Thoracic aorta (tissue), 2 donors: ENCODE measurements around the gene SGSM2. TPM values are rescaled to one million over a fixed set of nuclear protein-coding genes. Genes with fewer than 3 reads are reported as not detected.

ENCODE experiments used
- ATAC-seq: fragments of 150-250 bp; one replicate; pipeline ENCODE4 v1.8.0; 2017; ENCODE audit warnings: low read depth; ENCODE audit not compliant: insufficient number of reproducible peaks, low FRiP score
- DNase-seq: peaks from one replicate; pipeline ENCODE4 v3.0.0-alpha.2; 2020; ENCODE audit warnings: low spot score
- H3K27ac ChIP-seq, 2 donors: fragments of 200-600 bp; sonication (generic); 1 replicate in 1 of 2; 2 replicates in 1 of 2; pipeline ENCODE4 v1.5.1; 2016; ENCODE audit warnings: mild to moderate bottlenecking in 2 of 2, moderate library complexity in 2 of 2
- H3K27me3 ChIP-seq: fragments of 200-600 bp; sonication (generic); replicated peaks from 2 replicates; pipeline ENCODE4 v1.6.0; 2016; ENCODE audit warnings: mild to moderate bottlenecking; ENCODE audit not compliant: insufficient read depth
- H3K36me3 ChIP-seq: fragments of 200-600 bp; sonication (generic); one replicate; pipeline ENCODE4 v1.5.1; 2016
- H3K4me1 ChIP-seq, 2 donors: fragments of 200-600 bp; sonication (generic); 1 replicate in 1 of 2; 2 replicates in 1 of 2; pipeline versions ENCODE4 v1.5.1 to v1.6.0; 2016; ENCODE audit warnings: low read depth in 2 of 2, mild to moderate bottlenecking in 1 of 2; ENCODE audit not compliant: control insufficient read depth in 1 of 2
- H3K4me3 ChIP-seq: fragments of 200-600 bp; sonication (generic); 2 replicates; pipeline ENCODE4 v1.5.1; 2016; ENCODE audit warnings: mild to moderate bottlenecking
- H3K9me3 ChIP-seq: fragments of 200-600 bp; sonication (generic); 2 replicates; pipeline ENCODE4 v1.5.1; 2016
- total RNA-seq, 2 donors: library from RNA; depleted of rRNA; stranded (reverse); fragments of >200 nt; gene quantifications; one replicate each; pipeline versions ENCODE4 v1.1.0 to v1.2.3, GENCODE V29; 2016
- TF ChIP-seq, protein P1 (sequence below): fragments of 200-600 bp; sonication (generic); IDR thresholded peaks from one replicate; pipeline ENCODE4 v1.5.1; 2019; ENCODE audit warnings: antibody characterized with exemption

SGSM2 gene
- total RNA-seq, 2 donors from 2014 or later = 58.1 to 70.3 TPM

DNA sequence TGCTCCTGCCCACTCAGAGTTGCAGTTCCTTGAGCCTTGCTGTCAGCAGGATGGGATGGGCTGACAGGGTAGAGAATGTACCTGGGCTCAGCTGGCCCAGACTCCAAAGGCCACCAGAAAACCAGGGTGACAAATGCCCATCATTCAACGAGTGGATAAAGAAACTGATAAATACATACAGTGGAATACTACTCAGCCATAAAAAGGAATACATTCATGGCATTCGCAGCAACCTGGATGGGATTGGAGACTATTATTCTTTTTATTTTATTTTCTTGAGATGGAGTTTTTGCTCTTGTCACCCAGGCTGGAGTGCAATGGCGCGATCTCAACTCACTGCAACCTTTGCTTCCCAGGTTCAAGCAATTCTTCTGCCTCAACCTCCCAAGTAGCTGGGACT lies 19.9 kb downstream of the SGSM2 start:
- H3K4me1 ChIP-seq = no peaks in the 10 kb centered on the region
- no peak overlapping the region for H3K27ac ChIP-seq
- no peaks in the 10 kb centered on the region for H3K9me3 ChIP-seq
- no peak for DNase-seq
- ATAC-seq = no peak
- no peak overlapping the region for H3K4me3 ChIP-seq
- H3K36me3 ChIP-seq = no peaks in the 10 kb centered on the region
- TF ChIP-seq, protein P1, sequence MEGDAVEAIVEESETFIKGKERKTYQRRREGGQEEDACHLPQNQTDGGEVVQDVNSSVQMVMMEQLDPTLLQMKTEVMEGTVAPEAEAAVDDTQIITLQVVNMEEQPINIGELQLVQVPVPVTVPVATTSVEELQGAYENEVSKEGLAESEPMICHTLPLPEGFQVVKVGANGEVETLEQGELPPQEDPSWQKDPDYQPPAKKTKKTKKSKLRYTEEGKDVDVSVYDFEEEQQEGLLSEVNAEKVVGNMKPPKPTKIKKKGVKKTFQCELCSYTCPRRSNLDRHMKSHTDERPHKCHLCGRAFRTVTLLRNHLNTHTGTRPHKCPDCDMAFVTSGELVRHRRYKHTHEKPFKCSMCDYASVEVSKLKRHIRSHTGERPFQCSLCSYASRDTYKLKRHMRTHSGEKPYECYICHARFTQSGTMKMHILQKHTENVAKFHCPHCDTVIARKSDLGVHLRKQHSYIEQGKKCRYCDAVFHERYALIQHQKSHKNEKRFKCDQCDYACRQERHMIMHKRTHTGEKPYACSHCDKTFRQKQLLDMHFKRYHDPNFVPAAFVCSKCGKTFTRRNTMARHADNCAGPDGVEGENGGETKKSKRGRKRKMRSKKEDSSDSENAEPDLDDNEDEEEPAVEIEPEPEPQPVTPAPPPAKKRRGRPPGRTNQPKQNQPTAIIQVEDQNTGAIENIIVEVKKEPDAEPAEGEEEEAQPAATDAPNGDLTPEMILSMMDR = no peak
- H3K27me3 ChIP-seq = no peaks in the 10 kb centered on the region

DNA sequence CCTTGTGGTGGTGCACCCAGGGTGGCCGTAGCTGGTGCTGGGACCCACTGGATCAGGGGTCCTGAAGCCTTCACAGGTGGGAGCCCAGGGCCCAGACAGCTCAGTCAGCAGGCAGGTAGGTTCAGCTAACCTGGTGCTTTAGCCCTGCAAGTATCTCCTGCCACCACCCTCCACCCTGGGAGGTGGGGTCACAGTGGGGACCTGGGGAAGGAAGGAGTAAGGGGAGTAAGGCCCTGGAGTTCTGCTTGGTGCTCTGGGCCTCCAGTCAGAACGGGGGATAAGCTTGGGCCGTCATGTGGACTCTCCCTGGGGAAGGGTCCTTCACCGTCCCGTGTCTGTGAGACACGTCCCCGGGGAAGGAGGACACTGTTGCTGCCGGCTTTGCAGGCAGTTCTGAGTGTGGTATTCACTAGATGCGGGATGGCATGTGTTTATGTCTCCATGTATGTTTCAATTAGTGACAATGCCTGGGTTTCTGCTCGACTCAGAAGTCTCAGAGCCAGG lies 20.7 kb downstream of the SGSM2 start:
- Histone ChIP-seq H3K4me1 (no peaks in the 10 kb centered on the region), H3K27ac (no peak overlapping the region), H3K4me3 (no peak overlapping the region), H3K9me3 (no peaks in the 10 kb centered on the region), H3K27me3 (no peaks in the 10 kb centered on the region), H3K36me3 (peaks cover 7% of the 10 kb centered on the region)
- no peak for DNase-seq
- TF ChIP-seq, protein P1 = no peak
- ATAC-seq = no peak

DNA sequence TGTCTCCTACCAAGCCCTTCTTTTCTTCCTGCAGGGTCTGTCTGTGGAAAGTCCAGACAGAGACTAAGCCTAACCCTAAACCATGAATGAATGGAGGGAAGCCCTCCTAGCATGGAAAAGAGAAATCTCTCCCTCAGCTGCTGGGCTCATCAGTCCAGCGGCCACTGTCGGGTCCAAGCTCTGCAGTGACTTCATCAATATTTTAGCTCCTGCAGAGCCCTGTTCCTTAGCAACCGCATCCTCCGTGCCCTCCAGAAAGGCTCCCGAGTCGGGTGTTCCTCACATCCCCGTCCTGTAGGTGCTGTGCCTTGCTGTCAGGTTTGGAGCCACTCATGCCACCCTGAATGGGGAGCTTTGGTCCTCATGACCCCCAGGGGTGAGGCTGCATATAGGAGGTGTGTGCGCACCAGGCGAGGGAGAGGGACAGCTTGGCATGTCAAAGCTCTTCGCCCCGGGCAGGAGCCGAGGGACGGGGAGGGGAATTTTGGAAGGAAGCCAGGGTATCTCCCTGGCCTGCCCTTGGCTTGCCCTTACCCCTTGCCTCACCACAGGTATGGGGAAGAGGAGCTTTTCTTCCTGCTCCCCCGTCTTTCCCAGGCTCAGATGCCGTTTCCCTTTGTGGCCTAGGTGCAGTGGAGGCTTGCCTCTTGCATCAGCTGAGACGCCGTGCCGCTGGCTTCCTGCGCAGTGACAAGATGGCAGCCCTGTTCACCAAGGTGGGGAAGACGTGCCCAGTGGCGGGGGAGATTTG lies 23.9 kb downstream of the SGSM2 start:
- Histone ChIP-seq H3K27me3 (no peaks in the 10 kb centered on the region), H3K36me3 (peaks cover 11% of the 10 kb centered on the region), H3K27ac (no peak overlapping the region), H3K4me1 (no peaks in the 10 kb centered on the region), H3K4me3 (no peak overlapping the region), H3K9me3 (no peaks in the 10 kb centered on the region)
- ATAC-seq (no peak), DNase-seq (no peak)
- TF ChIP-seq, protein P1 = no peak

DNA sequence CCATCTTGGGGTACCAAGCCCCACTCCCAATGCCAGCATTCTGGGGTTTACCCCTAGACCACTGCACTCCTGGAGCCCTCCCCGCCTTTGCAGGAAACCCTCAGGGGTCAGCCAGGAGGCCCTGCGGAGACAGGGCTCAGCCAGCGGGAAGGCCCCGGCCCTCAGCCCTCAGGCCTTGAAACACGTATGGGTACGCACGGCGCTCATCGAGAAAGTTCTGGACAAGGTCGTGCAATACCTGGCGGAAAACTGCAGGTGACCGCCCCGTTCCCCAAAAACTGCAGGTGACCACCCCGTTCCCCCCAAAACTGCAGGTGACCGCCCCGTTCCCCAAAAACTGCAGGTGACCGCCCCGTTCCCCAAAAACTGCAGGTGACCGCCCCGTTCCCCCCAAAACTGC lies 24.7 kb downstream of the SGSM2 start:
- no peak for ATAC-seq

DNA sequence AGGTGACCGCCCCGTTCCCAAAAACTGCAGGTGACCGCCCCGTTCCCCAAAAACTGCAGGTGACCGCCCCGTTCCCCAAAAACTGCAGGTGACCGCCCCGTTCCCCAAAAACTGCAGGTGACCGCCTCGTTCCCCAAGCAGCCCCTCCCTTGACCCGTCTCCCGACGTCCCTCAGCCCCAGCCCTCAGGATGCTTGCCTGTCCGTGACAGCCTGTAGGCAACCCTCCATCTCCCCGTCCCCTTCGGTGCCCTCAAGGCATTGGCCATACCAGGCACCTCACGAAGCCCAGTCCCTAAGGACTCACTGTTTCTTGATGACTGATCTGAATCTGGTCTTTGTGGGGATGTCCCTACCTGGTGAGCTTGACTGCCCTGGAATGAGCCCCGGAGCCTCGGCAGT lies 25.1 kb downstream of the SGSM2 start:
- peaks cover 11% of the 10 kb centered on the region for H3K36me3 ChIP-seq
- H3K9me3 ChIP-seq = no peaks in the 10 kb centered on the region

More for the DNA sequence above, 24.7 kb downstream of the SGSM2 start:
- Histone ChIP-seq H3K27ac (no peak overlapping the region), H3K36me3 (peaks cover 11% of the 10 kb centered on the region), H3K4me1 (no peaks in the 10 kb centered on the region), H3K27me3 (no peaks in the 10 kb centered on the region), H3K9me3 (no peaks in the 10 kb centered on the region), H3K4me3 (no peak overlapping the region)
- no peak for DNase-seq
- TF ChIP-seq, protein P1 = no peak

More for the DNA sequence above, 25.1 kb downstream of the SGSM2 start:
- H3K4me1 ChIP-seq = no peaks in the 10 kb centered on the region
- DNase-seq (no peak), ATAC-seq (no peak)
- no peak overlapping the region for H3K4me3 ChIP-seq
- H3K27me3 ChIP-seq = no peaks in the 10 kb centered on the region
- H3K27ac ChIP-seq = no peak overlapping the region
- TF ChIP-seq, protein P1 = no peak
